K562 (cell line): Measurements from ENCODE around the gene KIF6. TPM values are rescaled to one million over a fixed set of nuclear protein-coding genes. Genes with fewer than 3 reads are reported as not detected.
A peak's percentile ranks its signal among the peaks of the same experiment; 100 is the strongest.

Source experiments
- ATAC-seq: fragments of 200-7000 bp; cut with Tn5 transposase; 3 replicates; pipeline ENCODE4 v1.9.1; 2020; ENCODE audit warnings: moderate library complexity
- BruUV-seq: library from RNA; stranded (reverse); fragments of 400-500 nt; replicated peaks from 2 replicates; lab custom pipeline; 2021; lab: Mats Ljungman, UMichigan
- CTCF ChIA-PET: fragments of 300-600 bp; formaldehyde crosslinking; extraction: SDS; loops from one replicate; lab custom pipeline; 2021; ENCODE audit warnings: low intra/inter-chr PET ratio; lab: Yijun Ruan, JAX
- POLR2A ChIA-PET: fragments of 300-600, 350-650 bp; sonication (Branson Sonifier 250); formaldehyde crosslinking; extraction: SDS; loops from one replicate; lab custom pipeline; 2021; ENCODE audit warnings: antibody characterized with exemption, inconsistent platforms; lab: Yijun Ruan, JAX
- DNase-seq, 4 experiments: peaks; one replicate each; pipeline versions ENCODE4 v3.0.0 to v3.0.0-alpha.2; 2011 to 2018; ENCODE audit warnings: low spot score in 3 of 4, mixed read lengths in 3 of 4; ENCODE audit errors: extremely low read depth in 1 of 4
- FAIRE-seq: peaks from 2 replicates; lab custom pipeline; 2011; peaks lifted over from hg19 to GRCh38; lab: Jason Lieb, UNC
- H2AFZ ChIP-seq: 2 replicates; pipeline ENCODE4 v1.6.0; 2011; ENCODE audit warnings: low read depth, low read length, control low read depth, inconsistent platforms
- H3K27ac ChIP-seq: fragments of 200-600 bp; 3 replicates; pipeline ENCODE4 v1.8.0; 2011; ENCODE audit warnings: low read depth, mild to moderate bottlenecking, control low read depth, inconsistent platforms, low read length, moderate library complexity, mixed read lengths; ENCODE audit errors: extremely low read depth
- H3K27me3 ChIP-seq, 2 experiments: fragments of 300-600 bp in 1 of 2; 2 replicates in 1 of 2; 3 replicates in 1 of 2; pipeline versions ENCODE4 v1.6.0 to v1.8.0; 2011; ENCODE audit warnings: inconsistent platforms in 2 of 2, low read length in 2 of 2, mild to moderate bottlenecking in 1 of 2, mixed read lengths in 1 of 2, moderate library complexity in 1 of 2; ENCODE audit not compliant: control insufficient read depth in 2 of 2, insufficient read depth in 2 of 2
- H3K36me3 ChIP-seq: fragments of 300-600 bp; 3 replicates; pipeline ENCODE4 v1.8.0; 2011; ENCODE audit warnings: mild to moderate bottlenecking, low read length, inconsistent platforms; ENCODE audit not compliant: control insufficient read depth, insufficient read depth
- H3K4me1 ChIP-seq, 2 experiments: fragments of 200-600 bp in 1 of 2; replicated peaks in 1 of 2; 2 replicates in 1 of 2; 3 replicates in 1 of 2; pipeline versions ENCODE4 v1.5.1 to v1.8.0; 2011; ENCODE audit warnings: inconsistent platforms in 2 of 2, low read length in 2 of 2, mild to moderate bottlenecking in 1 of 2, mixed read lengths in 1 of 2, moderate library complexity in 1 of 2; ENCODE audit not compliant: control insufficient read depth in 2 of 2, insufficient read depth in 2 of 2
- H3K4me2 ChIP-seq: 2 replicates; pipeline ENCODE4 v1.6.1; 2011; ENCODE audit warnings: low read length, control low read depth, inconsistent platforms, mixed read lengths; ENCODE audit not compliant: insufficient read depth
- H3K4me3 ChIP-seq: fragments of 200-600 bp; sonication (generic), shearing (Covaris generic); 2 replicates; pipeline ENCODE4 v1.5.1; 2016; ENCODE audit warnings: control low read depth, inconsistent platforms
- H3K79me2 ChIP-seq: fragments of 200-600 bp; 3 replicates; pipeline ENCODE4 v1.8.0; 2011; ENCODE audit warnings: low read length, inconsistent platforms; ENCODE audit not compliant: control insufficient read depth, insufficient read depth
- H3K9ac ChIP-seq, 2 experiments: 2 replicates each; pipeline versions ENCODE4 v1.6.0 to v1.6.1; 2011; ENCODE audit warnings: low read depth in 2 of 2, low read length in 2 of 2, control low read depth in 1 of 2, inconsistent platforms in 1 of 2, mild to moderate bottlenecking in 1 of 2, mixed read lengths in 1 of 2; ENCODE audit not compliant: insufficient read depth in 1 of 2
- H3K9me1 ChIP-seq: one replicate; pipeline ENCODE4 v1.6.0; 2011; ENCODE audit warnings: inconsistent platforms, mild to moderate bottlenecking, low read length, moderate library complexity; ENCODE audit not compliant: control insufficient read depth, insufficient read depth
- H3K9me3 ChIP-seq: replicated peaks from 2 replicates; pipeline ENCODE4 v1.5.1; 2011; ENCODE audit warnings: low read depth, low read length, inconsistent platforms; ENCODE audit not compliant: control insufficient read depth, insufficient read depth
- H4K20me1 ChIP-seq: replicated peaks from 2 replicates; pipeline ENCODE4 v1.6.1; 2011; ENCODE audit warnings: low read length, inconsistent platforms, mixed read lengths; ENCODE audit not compliant: control insufficient read depth, insufficient read depth
- CLOCK ChIP-seq: fragments of 250-450 bp; sonication (Bioruptor Pico); IDR thresholded peaks from 2 replicates; pipeline ENCODE4 v1.4.0; 2020; ENCODE audit warnings: mild to moderate bottlenecking, moderate library complexity, borderline replicate concordance
- ETV1 ChIP-seq: fragments of 450-650 bp; conservative IDR thresholded peaks from 2 replicates; pipeline ENCODE4 v1.6.1; 2016; ENCODE audit warnings: missing genetic modification characterization, control low read depth, low read depth, missing compliant biosample characterization
- PRMT5 ChIP-seq: sonication (generic); formaldehyde crosslinking; IDR thresholded peaks from 2 replicates; pipeline ENCODE4 v1.5.0; 2020; ENCODE audit warnings: missing genetic modification reagents
- ZEB2 ChIP-seq: fragments of 450-650 bp; IDR thresholded peaks from 2 replicates; pipeline ENCODE4 v1.6.1; 2016
- WGBS: fragments of 100-300 bp; shearing (Covaris generic); methylation state at CpG from one replicate; pipeline ENCODE4 v1.1.6; 2016; ENCODE audit warnings: low coverage, mixed read lengths; ENCODE audit not compliant: insufficient coverage; ENCODE audit errors: missing lambda C conversion rate; 5-methylcytosine and 5-hydroxymethylcytosine counted together
- in situ Hi-C: fragments of 300-500 bp; cut with MboI; formaldehyde crosslinking; loops from 4 replicates; pipeline ENCODE4 v1.15.0; 2018; ENCODE audit warnings: inconsistent platforms, mixed read lengths
- intact Hi-C: fragments of 100-400 bp; cut with micrococcal nuclease; formaldehyde crosslinking; loops from 2 replicates; pipeline ENCODE4 v1.14.2; 2022
- polyA plus RNA-seq, 8 experiments: library from polyadenylated mRNA; depleted of rRNA in 4 of 8; stranded (reverse) in 5 of 8; unstranded in 3 of 8; fragments of >200 nt; fragmentation: Nextera tagmentation in 2 of 8; fragmentation: Illumina TruSeq in 1 of 8; extraction: Ambion mirVana in 2 of 8; extraction: Trizol in 1 of 8; gene quantifications; 2 replicates each; pipeline versions ENCODE4 v1.2.1 to v1.2.3, GENCODE V29; 2011 to 2014; ENCODE audit warnings: inconsistent platforms in 1 of 8, missing spikeins in 1 of 8
- total RNA-seq, 7 experiments: library from RNA; depleted of rRNA in 6 of 7; stranded (reverse); fragments of >200 nt in 6 of 7; fragmentation: Illumina TruSeq in 2 of 7; extraction: Trizol in 2 of 7; gene quantifications; 2 replicates each; pipeline versions ENCODE4 v1.2.1 to v1.2.3, GENCODE V29; 2011 to 2021; ENCODE audit warnings: low replicate concordance in 1 of 7

The KIF6 gene
- total and polyA plus RNA-seq, 9 of the 15 experiments (the other 6 are each of a cell fraction or from before 2014, with no cell fraction given), result not detected

GRCh38 chr6:39335780-39336545 lies 389.2 kb downstream of the KIF6 start:
- Histone ChIP-seq H3K9me1 (no peaks in the 10 kb centered on the region), H3K9ac (no peak overlapping the region), H3K4me3 (no peak overlapping the region)
- DNase-seq (no peak), FAIRE-seq (no peak)
- intact Hi-C loops, result no loop called here
- TF ChIP-seq ETV1 (tag) (0 out of 2 replicates have a peak, but pooled peaks have one; percentile 27), PRMT5 (no peak), CLOCK (no peak), ZEB2 (no peak)
- TF ChIP-seq, all 486 proteins: peak for 1
- Histone ChIP-seq H3K4me1 (no peaks in the 10 kb centered on the region), H3K9me3 (no peaks in the 10 kb centered on the region), H3K27ac (no peak overlapping the region), H2AFZ (no peak overlapping the region), H4K20me1 (0 out of 2 replicates have a peak, but pooled peaks cover 5% of the 10 kb centered on the region), H3K36me3 (no peaks in the 10 kb centered on the region), H3K4me2 (no peak overlapping the region), H3K79me2 (no peaks in the 10 kb centered on the region), H3K27me3 (peaks cover 7 to 33% of the 10 kb centered on the region in 2 experiments; a peak in 3 of 5 replicates)
- 2% methylated on average over 5 of the region's 5 CpGs for WGBS
- no TSS peak for BruUV-seq
- peak; percentile 53; the same call in 2 of the 3 replicates for ATAC-seq
- ChIA-PET CTCF (no interaction called here), POLR2A (interaction anchor here (0.6 to 0.8 kb wide), 2 partner anchors 1126 to 1714 kb away, joined by 3 read pairs; no protein-coding TSS in a partner anchor)
- in situ Hi-C loops, result no loop called here
